Femur (tissue), 1 donor: ENCODE measurements around the gene KCNQ1.

Experiments
- DNase-seq: peaks from one replicate; pipeline ENCODE4 v3.0.0-alpha.2; 2017

The KCNQ1 gene

DNA sequence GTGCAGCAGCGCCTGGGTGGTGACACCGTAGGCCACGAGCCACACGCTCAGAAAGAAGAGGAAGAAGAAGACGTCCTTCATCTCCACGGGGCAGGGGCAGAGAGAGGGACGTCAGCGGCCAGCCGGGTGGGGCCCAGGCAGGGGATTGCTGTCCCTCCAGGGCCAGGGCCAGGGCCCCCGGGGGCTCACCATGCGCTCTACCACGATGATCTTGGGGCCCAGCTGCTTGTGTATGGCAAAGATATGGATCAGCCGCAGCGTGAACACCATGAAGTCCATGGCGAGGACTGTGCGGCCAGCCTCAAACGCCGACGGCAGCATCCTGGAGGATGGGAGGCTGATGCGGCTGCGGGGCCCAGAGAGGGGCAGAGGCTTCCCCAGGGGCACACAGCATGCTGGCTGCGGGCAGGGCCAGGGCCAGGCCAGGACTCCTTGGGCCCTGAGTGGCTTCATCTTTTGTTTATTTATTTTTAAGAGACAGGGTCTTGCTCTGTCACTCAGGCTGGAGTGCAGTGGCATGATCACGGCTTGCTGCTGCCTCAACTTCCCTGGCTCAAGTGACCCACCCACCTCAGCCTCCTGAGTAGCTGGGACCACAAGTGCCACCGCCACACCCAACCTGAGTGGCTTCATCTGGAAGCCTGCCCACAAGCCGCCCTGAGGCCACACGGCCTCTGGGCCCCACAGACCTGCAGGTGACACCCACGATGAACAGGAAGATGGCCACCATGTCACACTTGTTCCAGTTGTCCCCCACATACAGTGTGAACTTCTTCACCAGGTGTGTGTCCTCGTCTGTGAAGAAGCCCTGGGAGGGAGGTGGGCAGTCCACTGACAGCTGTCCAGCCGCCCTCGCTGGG lies 33.1 kb upstream of the KCNQ1 start:
- no peak for DNase-seq

DNA sequence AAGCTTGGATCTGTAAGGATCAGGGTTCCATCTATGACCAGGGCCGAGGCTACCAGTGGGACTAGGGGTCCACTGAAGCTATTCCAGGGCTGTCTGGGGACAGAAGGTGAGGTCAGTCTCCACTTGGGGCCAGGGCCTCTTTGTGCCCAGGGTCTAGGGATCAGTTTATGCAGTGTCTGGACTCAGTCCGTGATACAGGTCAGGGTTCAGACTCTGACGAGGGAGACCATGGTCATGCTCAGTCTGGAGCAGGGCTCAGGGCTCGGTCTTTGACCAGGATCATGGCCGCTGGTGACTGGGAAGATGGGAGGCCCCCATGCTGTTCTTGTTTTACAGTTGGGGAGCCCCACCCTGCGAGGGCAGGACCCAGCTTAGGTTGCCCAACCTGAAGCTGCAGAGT lies 32.5 kb upstream of the KCNQ1 start:
- no peak for DNase-seq

DNA sequence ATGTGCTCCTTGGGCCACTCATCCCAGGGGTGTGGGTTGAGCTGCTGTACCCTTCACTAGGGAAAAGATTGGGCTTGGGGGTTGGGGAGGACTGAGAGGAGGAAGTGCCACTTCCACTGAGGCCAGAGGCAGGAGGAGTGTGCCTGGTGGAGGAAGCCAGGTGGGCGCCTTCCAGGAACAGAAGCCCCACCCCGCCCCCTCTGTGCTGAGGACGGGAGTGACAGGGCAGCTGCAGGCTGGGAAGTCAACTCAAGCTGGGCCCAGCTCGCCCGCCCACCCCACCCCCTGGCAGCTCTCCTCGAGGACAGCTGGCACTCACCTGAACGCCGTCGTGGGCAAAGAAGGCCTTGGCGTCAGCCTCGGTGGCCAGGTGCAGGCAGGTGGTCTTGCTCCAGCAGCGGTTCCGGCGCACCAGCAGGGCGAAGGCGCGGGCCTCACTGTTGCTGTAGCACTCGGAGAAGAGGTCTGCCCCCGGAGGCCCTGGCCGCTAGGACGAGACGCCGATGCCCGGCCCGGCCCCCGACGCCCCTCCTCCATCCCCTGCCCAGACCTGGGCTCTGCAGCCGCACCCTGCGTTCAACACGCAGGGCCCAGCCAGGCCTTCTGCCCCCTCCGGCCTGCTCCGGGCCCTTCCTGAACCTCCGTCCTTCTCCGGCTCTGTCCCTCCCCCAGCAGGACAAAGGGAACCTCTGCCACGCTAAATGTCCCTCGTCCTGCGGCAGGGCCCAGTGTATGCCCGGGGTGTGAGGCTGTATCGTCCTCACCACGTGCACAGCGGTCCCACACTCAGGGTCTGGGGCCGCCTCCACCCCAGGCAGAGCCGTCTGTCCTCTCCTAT lies 30.8 kb upstream of the KCNQ1 start:
- DNase-seq = no peak

DNA sequence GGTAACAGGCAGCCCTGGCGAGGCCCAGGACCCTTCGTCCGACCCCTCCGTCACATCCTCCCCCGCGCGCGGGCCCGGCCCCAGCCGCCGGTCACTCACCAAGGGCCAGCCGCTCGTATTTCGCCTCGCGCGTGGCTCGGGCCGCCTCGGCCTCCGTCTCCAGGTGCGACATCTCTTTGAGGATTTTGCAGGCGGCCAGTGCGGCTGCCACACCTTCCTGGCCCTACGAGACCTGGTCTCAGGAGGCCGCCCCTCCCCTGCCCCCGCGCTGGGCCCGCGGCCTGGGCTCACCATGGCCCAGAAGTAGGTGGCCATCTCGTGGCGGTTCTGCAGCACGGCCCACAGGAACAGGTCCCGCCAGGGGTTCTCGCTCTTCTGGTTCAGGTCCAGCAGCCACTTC lies 30.2 kb upstream of the KCNQ1 start:
- DNase-seq = no peak

DNA sequence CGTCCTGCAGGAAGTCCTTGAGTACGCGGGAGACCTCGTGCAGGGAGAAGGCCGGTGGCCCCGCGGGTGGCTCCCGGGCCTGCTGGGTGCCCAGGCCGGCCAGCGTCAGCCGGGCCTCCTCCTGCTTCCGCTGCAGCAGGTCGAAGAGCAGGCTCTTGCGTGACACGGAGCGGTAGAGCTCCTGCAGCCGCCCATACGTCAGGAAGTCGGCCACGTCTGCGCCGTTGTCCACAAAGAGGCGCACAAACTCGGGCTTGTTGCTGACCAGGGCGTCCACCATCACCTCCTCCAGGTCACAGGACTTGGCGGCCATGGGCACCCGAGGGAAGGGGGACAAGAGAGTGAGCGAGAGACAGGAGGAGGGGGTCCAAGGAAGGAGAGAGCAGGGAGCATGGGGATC lies 29.6 kb upstream of the KCNQ1 start:
- no peak for DNase-seq

DNA sequence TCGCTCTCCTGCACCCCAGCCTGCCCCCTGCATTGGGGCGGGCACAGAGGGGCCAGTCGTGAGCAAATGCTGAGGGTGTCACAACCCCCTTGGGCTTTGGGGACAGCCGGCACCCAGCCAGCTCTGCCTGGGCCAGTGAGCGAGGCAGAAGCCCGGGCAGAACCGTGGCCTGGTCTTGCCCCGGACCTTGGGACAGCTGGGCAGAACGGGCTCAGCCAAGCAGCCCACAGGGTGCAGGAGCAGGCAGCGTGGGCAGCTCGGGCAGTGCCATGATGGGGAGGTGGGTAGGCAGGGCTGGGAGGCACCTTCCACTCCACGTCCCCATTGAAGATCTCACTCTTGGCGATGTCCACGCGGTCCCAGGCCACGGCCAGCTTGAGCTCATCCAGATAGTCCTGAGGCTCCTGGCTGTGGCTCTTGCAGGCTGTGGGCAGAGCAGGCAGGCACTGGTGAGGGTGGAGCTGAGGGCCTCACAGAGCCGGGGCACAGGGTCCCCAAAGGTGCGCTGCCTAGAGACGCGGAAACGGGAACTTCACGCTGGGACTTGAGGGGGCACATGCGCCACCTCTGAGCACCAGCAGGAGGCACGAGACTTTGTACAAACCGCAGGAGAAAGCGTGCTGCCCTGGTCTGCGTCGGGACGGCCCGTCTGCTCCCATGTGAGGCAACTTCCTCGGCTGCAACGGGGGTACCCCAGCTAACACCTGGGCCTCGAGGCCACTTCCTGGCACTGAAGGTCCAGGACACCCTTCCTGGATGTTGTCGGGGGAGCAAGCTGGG lies 29.0 kb upstream of the KCNQ1 start:
- no peak for DNase-seq

DNA sequence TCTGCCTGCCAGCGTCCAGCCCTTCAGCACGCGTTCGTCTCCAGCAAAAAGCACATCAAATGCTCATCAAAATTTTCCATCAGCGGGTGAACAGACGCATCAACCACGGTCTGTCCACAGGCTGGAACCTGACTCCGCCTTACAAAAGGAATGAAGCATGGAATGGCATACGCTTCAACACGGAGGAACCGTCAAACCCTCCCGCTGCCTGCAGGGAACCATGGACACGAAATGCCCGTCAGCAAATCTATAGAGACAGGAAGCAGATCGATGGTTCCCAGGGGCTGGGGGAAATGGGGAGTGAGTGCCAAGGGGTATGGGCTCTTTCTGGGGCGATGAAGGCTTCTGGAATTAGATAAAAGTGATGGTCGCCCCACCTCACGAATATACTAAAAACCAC lies 28.0 kb upstream of the KCNQ1 start:
- DNase-seq = no peak

DNA sequence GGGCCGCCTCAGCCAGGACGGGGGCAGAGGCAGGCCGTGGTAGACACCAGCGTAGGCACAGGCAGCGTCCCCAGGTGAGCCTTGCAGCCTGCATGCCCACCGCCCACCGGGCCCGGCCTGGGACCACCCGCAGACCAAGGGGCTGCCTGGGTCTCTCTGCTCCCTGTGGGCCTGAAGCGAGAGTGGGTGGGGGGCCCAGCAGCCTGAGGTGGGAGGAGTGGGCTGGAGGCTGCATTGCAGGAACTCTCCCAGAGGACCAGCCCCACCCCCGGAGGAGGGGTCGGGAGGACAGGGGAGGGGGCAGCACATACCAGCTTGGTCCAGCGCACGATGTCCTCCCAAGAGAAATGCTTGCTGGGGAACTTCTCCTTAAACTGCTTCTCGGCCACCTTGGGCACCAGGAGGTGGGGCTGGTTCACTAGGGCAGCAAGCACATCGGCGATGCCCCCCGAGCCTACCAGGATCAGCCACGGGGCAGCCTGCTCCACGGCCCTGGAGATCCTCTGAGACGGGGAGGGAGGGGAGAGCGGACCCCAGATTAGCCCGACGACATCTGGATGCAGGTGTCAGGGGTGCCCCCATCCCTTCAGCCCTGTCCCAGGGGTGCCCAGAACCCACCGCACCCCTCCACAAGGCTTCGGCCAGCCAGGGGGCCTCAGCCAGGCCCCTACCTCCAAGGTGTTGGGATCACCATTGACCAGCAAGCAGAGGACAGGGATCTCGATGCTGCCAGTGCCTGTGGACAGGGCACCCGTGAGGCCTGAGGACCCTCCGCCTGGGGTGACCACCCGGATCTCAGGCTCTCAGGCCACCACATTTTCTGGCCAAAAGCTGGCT lies 26.7 kb upstream of the KCNQ1 start:
- DNase-seq = no peak

DNA sequence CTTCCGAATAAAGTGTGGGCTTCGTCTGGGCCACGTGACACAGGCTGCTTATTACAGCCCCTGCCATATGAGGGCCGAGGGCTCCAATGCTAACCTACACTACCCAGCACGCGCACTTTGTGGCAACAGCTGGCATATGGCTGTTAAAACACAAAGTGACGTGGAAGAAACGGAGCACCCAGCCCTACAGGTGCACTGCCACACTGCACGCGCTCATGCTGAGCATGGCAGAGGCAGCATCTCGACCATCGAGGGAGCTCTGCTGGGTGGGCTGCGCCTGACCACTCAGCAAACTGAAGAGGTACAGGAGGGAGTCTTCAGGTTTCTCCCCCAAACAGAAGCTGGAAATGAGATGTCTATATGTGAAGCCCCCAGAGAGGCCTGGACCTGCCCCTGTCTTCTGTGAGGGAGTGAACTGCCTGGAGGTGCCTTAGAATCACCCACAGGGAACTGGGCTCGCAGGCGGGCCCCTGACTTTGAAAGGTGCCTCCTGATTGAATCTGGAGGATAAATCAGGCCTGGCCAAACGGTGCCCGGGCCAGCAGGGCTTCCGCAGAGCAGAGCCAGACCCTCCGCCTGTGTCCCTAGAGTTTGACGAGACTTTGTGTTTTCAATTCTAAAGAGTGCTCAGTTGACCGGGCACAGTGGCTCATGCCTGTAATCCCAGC lies 26.0 kb upstream of the KCNQ1 start:
- DNase-seq = no peak

DNA sequence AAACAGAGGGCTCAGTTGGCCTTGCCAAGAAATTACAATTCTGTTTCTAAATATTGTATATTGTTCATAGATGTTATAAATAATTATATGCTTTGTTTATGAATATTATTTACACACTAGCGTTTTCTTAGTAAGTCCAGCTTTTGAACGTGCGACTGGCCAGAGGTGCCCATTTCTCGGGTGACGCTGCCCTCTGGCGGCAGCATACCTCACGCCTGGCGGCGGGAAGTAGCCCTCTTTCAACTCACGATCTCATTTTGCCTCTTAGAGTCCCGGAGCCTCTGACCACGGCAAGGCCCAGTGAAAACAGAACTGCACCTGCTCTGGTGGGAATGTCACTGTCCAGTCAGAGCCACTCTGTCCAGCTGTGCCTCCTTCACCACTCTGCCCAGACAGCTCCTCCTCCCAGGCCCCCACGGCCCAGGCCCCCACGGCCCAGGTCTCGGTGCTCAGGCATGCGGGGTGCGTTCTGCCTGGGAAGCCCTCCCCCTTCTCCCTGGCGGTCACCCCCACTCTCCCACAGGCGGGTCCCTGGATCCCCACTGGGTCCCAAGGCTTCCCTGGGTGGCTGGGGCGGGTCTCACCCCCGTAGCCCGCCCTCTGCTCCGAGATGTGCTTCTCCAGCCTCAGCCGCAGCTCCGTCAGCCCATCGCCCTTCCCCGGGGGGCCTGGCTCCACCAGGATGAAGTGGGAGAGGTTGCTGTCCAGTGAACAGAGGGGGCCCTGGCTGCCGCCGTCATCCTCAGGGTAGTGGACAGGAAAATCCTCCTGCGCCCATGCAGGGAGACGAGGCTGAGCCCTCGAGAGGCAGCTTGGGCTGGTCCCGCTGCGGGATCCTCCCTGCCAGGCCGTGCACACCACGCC lies 24.9 kb upstream of the KCNQ1 start:
- DNase-seq = peak; percentile 85

DNA sequence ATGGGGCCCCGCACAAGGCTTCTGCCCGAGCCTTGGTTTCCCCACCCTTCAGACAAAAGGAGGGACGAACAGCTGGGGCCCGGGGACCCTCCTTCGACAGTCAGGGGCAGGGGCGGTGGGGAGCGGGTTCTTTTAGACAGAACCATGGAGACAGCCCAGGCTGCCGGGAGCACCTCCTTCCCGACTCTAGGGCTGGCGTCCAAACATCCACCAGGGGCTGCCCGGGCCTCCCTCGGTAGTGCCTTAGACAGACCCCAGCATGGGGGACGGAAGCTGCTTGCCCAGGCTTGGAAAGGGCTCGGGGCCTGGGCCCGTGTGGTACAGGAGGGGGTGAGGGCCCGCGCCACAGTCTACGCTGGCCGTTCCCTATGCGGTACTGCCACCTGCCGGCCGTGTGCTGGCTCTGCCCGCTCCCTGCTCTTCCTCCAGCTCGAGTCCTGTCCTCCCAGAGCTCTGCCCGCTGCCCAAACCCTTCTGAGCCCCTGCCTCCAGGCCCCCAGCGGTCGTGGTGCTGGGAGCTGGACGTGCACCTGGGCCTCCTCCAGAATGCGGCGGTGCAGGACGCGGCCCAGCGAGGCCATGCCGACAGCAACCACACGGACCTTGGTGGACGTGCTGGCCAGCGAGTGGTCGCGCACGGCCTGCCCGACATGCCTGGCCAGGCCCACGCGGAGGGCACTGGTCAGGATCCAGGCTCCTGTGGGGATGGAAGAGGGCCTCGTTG lies 24.1 kb upstream of the KCNQ1 start:
- DNase-seq = peak; percentile 83

DNA sequence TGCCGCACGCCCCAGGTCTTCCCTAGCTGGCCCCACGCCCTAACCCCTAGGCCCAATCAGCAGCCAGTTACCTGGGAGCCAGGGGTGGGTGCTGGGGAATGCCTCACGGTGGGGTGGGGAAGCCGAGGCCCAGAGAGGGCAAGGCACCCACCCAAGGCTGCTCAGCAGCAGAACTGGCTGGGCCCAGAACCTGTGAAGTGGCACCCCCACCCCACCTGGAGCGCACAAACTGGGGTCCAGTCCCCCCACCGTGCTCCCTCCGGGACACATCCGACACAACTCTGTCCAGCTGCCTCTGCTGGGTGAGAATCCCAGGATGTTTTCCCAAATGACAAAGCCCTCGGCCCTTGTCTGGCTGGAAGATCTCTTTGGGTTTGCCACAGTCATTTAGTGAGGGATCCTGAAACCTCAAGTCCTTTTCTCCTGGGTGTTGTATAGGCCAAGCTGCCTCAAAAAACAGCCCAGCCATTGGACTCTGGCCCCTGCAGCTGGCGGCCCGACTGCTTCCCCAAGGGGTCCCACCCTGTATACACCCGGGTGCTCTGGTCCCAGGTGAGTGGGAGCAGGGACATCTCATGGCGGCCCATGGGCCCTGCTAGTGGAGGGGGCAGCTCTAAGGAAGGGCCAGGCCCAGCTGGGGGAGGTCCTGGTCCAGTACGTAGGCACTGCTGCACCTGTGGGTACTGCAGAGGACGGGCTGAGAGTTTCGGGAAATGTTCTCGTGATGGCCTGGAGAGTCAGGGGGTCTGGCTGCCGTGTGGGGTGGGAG lies 23.4 kb upstream of the KCNQ1 start:
- DNase-seq = no peak

DNA sequence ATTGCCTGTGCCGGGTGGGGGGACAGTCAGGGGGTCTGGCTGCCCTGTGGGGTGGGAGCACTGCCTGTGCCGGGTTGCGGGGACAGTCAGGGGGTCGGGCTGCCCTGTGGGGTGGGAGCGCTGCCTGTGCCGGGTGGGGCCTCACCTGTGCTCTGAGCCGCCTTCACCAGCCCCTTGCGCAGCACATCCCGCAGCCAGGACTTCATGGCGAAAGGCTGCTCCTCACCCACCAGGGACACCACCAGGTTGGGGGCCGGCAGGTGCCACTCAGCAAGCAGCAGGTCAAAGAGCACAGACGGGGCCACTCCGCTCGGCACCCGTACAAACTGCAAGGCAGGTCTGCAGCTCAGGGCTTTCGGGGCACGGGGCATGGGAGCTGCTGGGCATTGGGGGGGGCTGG lies 22.8 kb upstream of the KCNQ1 start:
- DNase-seq = no peak

DNA sequence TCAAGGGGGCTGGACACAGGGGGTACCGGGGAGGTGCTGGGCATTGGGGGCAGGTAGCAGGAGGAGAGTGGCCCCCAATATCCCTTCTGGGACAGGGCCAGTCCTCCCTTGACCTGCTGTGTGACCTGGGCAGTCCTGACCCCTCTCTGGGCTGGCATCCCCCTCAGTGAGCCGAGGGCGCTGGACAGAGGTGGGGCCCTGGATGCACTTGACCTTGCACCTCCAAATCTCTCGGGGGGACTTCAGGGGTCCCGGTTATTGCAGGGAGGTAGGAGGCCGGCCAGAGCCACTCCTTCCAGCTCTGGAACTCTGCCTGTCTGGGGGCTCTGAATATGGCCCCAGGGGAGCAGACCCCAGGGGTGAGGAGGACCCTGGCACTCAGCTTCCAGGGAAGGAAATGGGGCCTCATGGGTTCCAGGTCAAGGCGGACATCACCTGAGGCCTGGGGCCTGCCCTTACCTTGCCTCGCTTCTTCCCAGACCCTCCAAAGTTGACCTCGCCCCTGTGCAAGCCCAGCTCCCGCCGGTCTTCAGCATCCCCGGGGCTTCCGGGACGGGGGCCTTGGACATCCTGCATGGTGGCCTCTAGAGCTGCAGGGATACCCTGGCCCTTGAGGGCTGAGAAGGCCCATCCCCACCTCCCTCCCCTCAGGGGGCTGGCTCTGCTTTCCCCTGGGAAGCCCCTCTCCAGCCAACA lies 22.2 kb upstream of the KCNQ1 start:
- DNase-seq = no peak

DNA sequence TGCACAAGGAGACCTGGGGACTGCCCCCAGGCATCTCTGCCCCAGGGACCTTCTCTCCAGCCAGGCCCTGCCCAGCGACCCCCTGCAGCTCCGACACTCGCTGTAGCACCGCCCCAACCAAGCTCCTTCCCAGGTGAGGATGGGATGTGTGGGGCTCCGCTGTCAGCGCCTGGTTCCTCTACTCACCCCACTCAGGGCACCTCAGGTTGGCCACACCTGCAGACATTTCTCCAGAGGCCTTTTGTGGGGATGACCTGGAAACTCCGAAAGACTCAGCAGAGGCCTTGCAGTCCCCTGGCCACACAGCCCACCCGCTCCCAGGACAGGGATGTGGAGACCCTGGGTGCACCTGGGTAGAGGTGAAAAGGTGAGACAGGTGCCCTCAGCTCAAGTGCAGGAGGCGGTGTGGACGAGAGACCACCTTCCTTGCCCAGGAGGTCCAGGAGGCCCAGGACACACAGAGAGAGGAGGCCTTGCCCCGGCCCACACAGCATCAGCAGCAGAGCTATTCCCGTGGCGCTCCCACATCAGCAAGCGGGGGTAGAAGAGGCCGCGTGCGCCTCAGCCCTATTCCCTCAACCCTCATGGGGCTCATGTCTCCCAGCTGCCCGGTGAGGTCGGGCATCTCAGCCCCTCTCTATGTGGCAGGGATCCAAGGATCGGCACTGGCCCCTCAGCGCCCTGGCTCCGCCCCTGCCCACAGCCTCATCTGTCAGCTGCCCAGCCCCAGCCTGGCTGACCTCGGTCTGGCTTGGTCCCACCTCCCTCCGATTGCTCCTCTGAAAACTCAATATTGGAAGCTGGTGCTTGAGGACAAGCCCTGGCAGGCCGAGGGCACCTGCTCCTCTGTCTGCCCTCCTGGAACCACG lies 21.4 kb upstream of the KCNQ1 start:
- DNase-seq = no peak

DNA sequence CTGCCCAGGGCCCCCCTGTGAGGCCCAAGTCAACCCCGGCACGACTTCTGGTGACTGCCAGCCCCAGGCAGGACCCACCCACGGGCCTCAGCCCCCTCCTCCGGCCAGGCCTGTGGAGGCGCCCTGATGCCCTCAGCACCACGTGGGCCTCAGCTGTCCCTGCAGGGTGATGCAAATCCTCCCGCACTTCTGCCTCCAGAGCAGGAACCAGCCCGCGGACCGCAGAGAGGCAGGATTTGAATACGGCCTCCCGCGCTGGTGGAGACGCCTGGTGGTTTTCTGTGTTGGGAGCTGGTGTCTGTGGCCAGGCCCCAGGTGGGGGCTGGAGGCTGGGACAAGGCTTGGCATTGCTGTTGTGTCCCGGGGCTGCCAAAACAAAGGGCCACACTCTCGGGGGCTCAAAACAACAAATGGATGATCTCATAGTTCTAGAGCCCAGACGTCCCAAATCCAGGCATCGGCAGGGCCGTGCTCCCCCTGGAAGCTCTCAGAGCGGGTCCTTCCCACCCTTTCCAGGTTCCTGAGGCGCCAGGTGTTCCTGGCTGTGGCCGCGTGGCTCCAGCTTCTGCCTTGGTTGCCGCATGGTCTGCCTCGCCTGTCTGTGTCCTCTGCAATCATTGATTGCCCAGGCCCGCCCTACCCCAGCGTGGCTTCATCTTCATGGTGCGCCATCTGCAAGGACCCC lies 19.9 kb upstream of the KCNQ1 start:
- DNase-seq = no peak

DNA sequence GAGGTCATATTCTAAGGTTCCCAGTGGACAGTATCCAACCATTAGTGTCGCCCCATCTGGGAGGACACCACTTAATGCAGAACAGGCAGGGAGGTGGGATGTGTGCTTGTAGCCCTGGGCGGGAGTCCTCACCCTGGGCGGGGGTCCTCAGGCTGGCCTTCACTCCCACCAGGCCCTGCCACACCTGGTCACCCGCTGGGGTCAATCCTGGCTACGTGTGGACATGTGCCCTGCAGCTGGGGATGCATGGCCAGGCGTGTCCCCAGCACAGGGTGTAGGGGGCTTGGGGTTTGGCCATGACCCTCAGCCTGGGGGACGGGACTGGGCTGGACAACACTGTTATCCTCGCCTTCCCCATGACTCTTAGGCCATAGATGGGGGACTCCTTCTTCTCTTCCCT lies 19.3 kb upstream of the KCNQ1 start:
- DNase-seq = no peak
